GM19043 (cell line): ENCODE measurements around the gene TLL1.

Experiments used
- ATAC-seq: cut with Tn5 transposase; IDR thresholded peaks from one replicate; pipeline ENCODE4 v1.9.1; 2021; ENCODE audit warnings: low read depth; ENCODE audit not compliant: unreplicated experiment

Gene TLL1

GRCh38 chr4:165879641-165880040 lies 6.6 kb downstream of the TLL1 start:
- no peak for ATAC-seq

- no peak for ATAC-seq
These were observed 21.1 kb downstream of the TLL1 start for GRCh38 chr4:165894159-165894558.

DNA sequence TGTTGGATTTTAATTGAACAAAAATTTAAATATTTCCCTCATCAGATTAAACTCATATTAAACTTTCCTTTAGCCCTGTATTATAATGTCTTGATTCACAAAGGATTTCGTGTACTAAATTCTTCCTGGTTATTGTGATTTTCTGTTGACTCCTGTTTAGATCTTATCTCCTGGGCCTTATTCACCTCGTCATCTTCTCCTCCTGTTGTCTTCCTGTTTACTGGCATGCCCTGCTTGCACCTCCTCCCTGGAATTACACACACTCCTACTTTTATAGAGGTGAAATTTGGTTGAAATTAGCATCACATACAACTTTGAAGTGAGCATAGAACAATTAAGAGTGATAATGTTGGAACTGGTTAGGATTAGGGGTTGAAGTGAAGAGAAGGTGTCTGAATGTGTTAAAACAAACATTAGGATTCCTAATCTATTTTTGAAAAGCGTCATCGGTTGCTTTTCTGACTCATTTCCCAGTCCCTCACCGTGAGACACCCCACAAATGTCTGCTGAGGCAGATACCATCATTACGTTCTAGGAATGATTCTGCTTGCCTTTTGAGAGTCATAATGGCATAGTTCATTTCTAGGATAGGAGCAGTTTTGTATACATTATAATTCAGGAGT lies 32.5 kb downstream of the TLL1 start:
- no peak for ATAC-seq

GRCh38 chr4:165906272-165906671 lies 33.2 kb downstream of the TLL1 start:
- no peak for ATAC-seq

DNA sequence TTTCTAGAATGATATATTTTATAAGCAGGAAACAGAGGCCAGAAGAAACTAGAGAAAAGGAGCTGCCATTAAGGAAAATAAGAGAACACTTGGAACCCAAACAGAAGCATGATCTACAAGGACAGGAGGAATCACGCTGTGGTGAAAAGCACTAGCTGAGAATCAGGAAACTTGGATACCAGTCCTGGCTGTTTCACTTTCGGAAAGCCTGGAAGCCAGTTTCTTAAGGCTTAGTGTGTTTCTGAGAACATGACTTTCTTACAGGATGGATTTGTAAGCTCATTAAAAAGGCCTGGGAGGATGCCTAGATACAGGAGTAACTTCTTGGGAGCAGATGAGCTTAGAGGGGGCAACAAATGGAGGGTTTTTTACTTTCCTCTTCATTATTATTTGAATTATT lies 36.9 kb downstream of the TLL1 start:
- no peak for ATAC-seq

GRCh38 chr4:165915215-165915614 lies 42.2 kb downstream of the TLL1 start:
- no peak for ATAC-seq

DNA sequence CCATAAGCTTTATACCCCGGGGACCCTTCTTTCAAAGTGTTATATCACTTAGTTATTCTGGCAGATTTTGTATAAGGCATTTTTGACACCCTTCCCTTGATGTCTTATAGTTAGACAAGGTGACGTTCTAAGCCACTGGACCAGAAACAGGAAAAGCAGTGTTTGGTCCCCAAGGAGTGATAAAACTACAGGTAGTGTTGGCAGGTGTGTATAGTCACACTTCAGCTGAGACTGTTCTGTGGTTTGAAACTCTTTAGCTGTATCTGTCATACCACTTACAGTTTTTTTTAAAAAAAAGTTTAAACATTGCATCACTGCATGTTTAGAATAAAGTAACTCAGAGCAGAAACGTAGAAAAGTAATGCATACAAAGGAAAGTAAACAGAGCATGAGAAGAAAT lies 48.5 kb downstream of the TLL1 start:
- no peak for ATAC-seq

DNA sequence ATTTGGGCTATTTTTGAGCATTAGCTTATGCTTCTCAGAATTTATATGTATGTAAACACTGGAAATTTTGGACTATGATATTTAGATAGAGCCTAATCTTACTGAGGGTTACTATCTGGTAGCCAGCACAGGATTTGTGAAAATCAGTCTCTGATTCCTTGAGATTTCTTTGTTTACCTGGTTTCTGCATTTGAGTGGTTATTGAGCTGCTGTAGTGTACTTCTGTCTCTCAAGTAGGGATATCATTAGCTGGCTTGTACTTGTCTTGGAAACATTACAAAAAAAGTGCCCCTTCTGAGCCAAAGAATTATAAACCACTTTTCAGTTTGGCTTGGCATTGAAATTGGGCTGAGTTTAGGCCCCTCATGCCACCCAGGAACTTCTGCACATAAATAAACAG lies 49.7 kb downstream of the TLL1 start:
- ATAC-seq = no peak

DNA sequence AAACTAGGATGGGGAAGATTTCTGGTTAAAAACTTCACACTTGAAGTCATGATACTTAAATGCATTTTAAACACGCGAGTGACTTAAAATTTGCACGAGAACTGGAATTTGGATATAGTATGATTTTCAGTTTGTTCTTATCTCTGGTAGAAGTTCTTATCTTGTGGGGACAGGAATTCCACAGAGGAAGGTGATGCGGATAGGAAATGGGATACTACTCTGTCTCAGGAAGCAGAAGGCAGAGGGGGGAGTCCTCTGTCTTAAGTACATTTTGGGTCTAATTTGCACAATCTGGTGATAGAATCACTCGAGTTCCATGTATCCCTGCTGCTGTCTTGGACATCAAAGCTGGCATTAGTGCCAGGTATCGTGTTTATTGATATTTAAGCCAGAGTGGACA lies 53.3 kb downstream of the TLL1 start:
- ATAC-seq = no peak

- no peak for ATAC-seq
These were observed 54.3 kb downstream of the TLL1 start for GRCh38 chr4:165927366-165927765.

DNA sequence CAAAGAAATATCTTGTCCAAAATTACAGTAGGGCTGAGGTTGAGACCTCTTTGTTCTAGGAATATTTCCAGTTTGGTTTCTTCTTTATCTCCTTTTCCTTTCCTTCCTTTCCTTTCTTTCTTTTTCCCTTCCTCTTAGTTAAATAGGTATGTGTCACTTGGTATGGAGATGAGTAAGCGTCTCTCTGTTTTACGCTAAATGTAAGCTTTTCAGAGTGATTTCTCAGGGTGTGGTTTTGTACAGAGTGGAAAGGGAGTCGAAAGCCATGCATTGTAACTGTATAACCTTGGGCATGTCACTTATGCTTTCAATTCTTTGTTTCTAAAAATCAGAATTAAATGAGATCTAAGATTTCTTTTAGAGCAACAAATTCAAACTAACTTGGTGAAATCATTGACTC lies 54.8 kb downstream of the TLL1 start:
- ATAC-seq = no peak

DNA sequence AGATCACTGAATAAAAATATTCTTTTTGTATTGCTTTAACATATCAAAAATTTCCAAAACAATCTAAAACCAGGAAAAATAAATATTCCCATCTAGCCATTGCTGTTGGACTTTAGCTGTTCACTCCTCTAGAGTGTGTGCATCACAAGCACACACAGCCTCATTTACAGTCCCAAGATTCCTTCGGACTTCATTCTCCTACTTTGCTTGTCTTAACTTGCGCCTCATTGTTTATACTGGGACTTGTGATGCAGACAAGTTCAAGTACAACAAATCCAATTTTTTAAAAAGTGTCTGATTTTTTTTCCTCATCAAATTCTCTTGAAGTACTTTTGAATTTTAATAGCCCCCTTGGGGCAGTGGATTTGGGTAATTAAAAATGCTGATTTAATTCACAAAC lies 55.6 kb downstream of the TLL1 start:
- no peak for ATAC-seq

GRCh38 chr4:165929662-165930061 lies 56.6 kb downstream of the TLL1 start:
- ATAC-seq = no peak

- no peak for ATAC-seq
These were observed 58.7 kb downstream of the TLL1 start for GRCh38 chr4:165931741-165932140.

GRCh38 chr4:165944900-165945299 lies 71.9 kb downstream of the TLL1 start:
- no peak for ATAC-seq

- no peak for ATAC-seq
These were observed 73.0 kb downstream of the TLL1 start for GRCh38 chr4:165945991-165946390.

DNA sequence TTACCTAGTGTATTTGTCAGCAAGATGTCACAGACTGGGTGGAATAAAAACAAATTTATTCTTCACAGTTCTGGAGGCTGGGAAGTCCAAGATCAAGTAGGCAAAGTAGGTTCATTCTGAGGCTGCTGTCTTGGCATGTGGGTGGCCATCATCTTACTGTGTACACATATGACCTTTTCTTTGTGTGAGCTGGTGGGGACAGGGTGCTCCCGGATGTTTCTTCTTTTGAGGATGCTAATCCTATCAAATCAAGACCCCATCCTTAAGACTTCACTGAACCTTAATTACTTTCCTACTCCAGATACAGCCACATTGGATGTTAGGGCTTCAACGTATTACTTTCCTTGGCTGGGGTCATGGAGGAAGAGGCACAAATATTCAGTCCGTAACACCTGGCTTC lies 74.0 kb downstream of the TLL1 start:
- ATAC-seq = no peak

DNA sequence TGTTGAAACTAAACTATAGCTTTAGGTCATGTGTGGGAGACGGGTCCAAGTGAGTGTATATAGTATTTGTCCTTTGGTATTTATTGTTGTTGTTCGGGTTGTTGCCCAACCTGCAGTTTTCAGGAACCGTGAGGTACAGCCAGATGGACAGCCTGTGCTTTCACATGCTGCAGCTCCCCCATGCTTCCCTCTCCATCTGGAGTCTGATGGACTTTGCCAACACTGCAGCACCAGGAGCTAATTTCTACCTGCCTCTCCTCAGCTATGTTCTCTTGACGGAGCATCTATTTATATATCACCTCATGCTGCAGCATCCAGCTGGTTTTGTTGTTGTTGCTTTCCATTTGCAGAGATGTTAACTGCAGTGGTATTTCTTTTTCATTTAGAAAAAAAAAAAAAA lies 80.1 kb downstream of the TLL1 start:
- ATAC-seq = no peak

DNA sequence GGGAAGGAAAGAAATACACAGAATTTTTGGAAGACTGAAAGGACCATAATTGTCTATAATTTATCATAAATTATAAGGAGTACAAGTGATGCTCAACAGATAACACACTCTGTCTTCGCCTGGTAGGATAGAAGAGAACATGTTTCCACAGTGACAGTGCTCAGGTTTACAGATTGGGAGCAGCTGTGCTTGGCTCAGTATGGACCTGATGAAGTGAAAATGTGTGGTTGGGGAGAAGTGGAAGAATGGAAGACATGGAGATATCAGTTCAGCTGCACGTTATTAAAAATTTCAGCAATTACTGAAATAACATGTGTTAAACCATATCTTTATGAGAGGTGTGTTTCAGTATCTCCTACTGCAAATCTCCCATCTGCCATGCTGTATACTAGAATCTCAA lies 90.6 kb downstream of the TLL1 start:
- ATAC-seq = no peak

- ATAC-seq = no peak
These were observed 91.6 kb downstream of the TLL1 start for GRCh38 chr4:165964591-165964990.

DNA sequence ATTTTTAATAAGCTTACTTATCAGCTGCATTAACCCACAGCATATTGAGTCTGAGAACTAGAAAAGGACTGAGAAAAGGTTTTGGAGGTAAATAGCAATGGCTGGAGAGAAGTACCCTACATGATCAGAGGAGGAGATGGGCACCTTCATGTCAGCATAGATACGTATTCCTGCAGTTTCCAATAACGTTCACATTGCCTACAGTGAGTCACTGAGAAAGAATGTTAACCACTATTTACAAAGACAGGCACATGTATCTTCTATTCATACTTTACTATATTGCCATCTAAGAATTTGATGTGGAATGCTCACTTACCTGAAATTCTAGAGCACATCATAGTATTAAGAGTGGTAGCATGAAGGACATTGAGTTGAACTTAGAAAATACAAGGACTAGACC lies 92.5 kb downstream of the TLL1 start:
- ATAC-seq = no peak

DNA sequence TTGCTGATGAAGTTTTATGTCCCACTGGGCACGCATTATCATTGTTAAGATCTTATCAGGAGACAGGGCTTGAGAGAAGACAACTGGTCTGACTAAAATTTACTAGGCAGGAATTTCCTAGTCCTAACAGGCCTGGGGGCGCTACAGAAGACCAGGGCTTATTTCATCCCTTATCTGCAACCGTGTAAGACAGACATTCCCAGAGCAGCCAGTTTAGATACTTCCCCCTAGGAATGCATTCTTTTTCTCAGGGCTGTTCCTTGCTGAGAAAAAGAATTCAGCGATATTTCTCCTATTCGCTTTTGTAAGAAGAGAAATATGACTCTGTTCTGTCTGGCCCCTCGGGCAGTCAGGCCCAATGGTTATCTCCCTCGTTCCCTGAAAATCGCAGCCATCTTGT lies 93.8 kb downstream of the TLL1 start:
- ATAC-seq = no peak

- no peak for ATAC-seq
These were observed 94.4 kb downstream of the TLL1 start for GRCh38 chr4:165967486-165967885.
